ENCODE data around the gene WDR41. TPM values are rescaled to one million over a fixed set of nuclear protein-coding genes. Genes with fewer than 3 reads are reported as not detected.
A peak's percentile ranks its signal among the peaks of the same experiment; 100 is the strongest.

WDR41 gene
- total RNA-seq, 1 experiment from 2014 or later, result 54.1 TPM

DNA sequence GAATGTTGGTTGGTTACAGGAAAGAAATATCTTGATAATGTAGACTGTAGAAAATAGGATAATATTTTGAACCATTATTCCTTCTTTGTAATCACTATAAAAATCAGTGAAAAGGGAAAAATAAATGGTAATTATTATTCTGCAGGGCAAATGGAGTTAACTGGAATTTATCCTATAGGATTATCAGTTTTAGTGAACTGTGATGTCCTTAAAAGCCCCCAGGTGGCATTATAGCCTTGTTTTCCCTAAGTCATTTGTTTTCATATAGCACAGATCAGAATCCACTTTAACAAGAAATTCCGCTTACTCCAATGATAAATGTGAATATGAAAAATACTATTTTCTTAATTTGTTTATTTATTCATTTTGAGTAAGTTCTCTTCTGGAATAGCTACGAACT lies 26.2 kb upstream of the WDR41 start:
- Histone ChIP-seq H3K27me3 (ENCODE audit: insufficient read depth, low read length) (no peaks in the 10 kb centered on the region), H3K9me2 (ENCODE audit: insufficient read depth) (no peaks in the 10 kb centered on the region), H2AFZ (ENCODE audit: low read depth, low read length, poor library complexity, severe bottlenecking) (no peak overlapping the region), H3K36me3 (ENCODE audit: control insufficient read depth in 1 of 2, insufficient read depth in 2 of 2, low read length in 2 of 2) (no peaks in the 10 kb centered on the region), H3K4me3 (replicated peaks in 1 of 2; ENCODE audit: low read depth in 1 of 2, low read length in 2 of 2) (no peak overlapping the region), H3K4me2 (ENCODE audit: low read length) (no peak overlapping the region), H3K4me1 (ENCODE audit: control insufficient read depth in 1 of 2, insufficient read depth in 2 of 2, low read length in 2 of 2) (no peaks in the 10 kb centered on the region), H3K9ac (ENCODE audit: low read length) (no peak overlapping the region), H3K27ac (ENCODE audit: low read depth, low read length) (no peak overlapping the region), H3K79me2 (ENCODE audit: insufficient read depth, low read length) (no peaks in the 10 kb centered on the region), H3K9me3 (ENCODE audit: control insufficient read depth in 1 of 2, insufficient read depth in 1 of 2, low read depth in 1 of 2, low read length in 2 of 2) (no peaks in the 10 kb centered on the region), H4K20me1 (ENCODE audit: insufficient read depth) (no peaks in the 10 kb centered on the region)
- no TSS peak for BruUV-seq (replicated peaks)
- ATAC-seq, result peak; percentile 68
- TF ChIP-seq RAD21 (IDR thresholded peaks at IDR 0.05; ENCODE audit: low read depth), result peak; percentile 60
- no peak for TF ChIP-seq TCF7L2 (IDR thresholded peaks at IDR 0.05; ENCODE audit: borderline replicate concordance, extremely low read depth, insufficient read depth, insufficient read length)
- peak; percentile 34 to 51 (median 40); a peak in 5 of 6 replicates for TF ChIP-seq CTCF (IDR thresholded peaks at IDR 0.05 in 2 of 3, conservative IDR thresholded peaks at IDR 0.05 in 1 of 3; ENCODE audit: borderline replicate concordance in 1 of 3, insufficient read depth in 1 of 3, low read depth in 2 of 3, low read length in 2 of 3)
- DNase-seq (ENCODE audit: low read depth, low spot score), result peak; percentile 23
- intact Hi-C loops (cut with micrococcal nuclease), result no loop called here
- RAD21 ChIA-PET (ENCODE audit: low non-redundant PET in 1 of 2, low total read pairs in 2 of 2, uncharacterized antibody in 2 of 2, unreplicated experiment in 2 of 2), result no interaction called here
- CTCF ChIA-PET, result interaction anchor here (2.2 kb wide), 1 partner anchor 26 kb away, joined by 7 read pairs; the partner anchor contains the start of gene WDR41
- POLR2A ChIA-PET, result no interaction called here

DNA sequence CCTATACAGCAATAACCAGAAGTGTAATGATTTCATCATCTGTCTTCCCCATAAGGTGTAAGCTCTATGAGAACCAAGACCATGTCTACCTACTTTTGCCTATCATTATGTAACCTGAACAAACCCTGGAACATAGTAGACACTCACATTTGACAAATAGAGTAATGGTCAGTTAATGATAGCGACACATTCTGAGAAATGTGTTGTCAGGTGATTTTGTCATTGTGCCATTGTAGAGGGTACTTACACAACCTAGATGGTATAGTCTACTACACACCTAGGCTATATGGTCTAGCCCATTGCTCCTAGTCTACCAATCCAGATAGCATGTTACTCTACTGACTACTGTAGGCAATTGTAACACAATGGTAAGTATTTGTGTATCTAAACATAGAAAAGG lies 22.3 kb upstream of the WDR41 start:
- no peaks in the 10 kb centered on the region for H3K4me1 ChIP-seq (ENCODE audit: control insufficient read depth in 1 of 2, insufficient read depth in 2 of 2, low read length in 2 of 2)
- H4K20me1 ChIP-seq (ENCODE audit: insufficient read depth), result no peaks in the 10 kb centered on the region
- H3K36me3 ChIP-seq (ENCODE audit: control insufficient read depth in 1 of 2, insufficient read depth in 2 of 2, low read length in 2 of 2), result no peaks in the 10 kb centered on the region
- no TSS peak for BruUV-seq (replicated peaks)
- POLR2A ChIA-PET, result no interaction called here
- RAD21 ChIA-PET (ENCODE audit: low non-redundant PET in 1 of 2, low total read pairs in 2 of 2, uncharacterized antibody in 2 of 2, unreplicated experiment in 2 of 2), result no interaction called here
- no peaks in the 10 kb centered on the region for H3K79me2 ChIP-seq (ENCODE audit: insufficient read depth, low read length)
- no peak overlapping the region for H3K27ac ChIP-seq (ENCODE audit: low read depth, low read length)
- CTCF ChIA-PET, result interaction anchor here (1.3 kb wide), 1 partner anchor 22 kb away, joined by 3 read pairs; the partner anchor contains the start of gene WDR41
- DNase-seq (ENCODE audit: low read depth, low spot score), result no peak
- intact Hi-C loops (cut with micrococcal nuclease), result no loop called here
- no peaks in the 10 kb centered on the region for H3K9me2 ChIP-seq (ENCODE audit: insufficient read depth)
- ATAC-seq, result no peak
- no peak overlapping the region for H3K9ac ChIP-seq (ENCODE audit: low read length)
- H3K9me3 ChIP-seq (ENCODE audit: control insufficient read depth in 1 of 2, insufficient read depth in 1 of 2, low read depth in 1 of 2, low read length in 2 of 2), result no peaks in the 10 kb centered on the region
- no peak overlapping the region for H3K4me3 ChIP-seq (replicated peaks in 1 of 2; ENCODE audit: low read depth in 1 of 2, low read length in 2 of 2)
- H3K4me2 ChIP-seq (ENCODE audit: low read length), result no peak overlapping the region
- H2AFZ ChIP-seq (ENCODE audit: low read depth, low read length, poor library complexity, severe bottlenecking), result no peak overlapping the region
- H3K27me3 ChIP-seq (ENCODE audit: insufficient read depth, low read length), result no peaks in the 10 kb centered on the region
- no peak for TF ChIP-seq ZBTB33 (IDR thresholded peaks at IDR 0.05; ENCODE audit: extremely low read depth, insufficient replicate concordance, low read length)
- no peak for TF ChIP-seq SRF (IDR thresholded peaks at IDR 0.05; ENCODE audit: low read depth)
- no peak for TF ChIP-seq ZFX (IDR thresholded peaks at IDR 0.05)
- no peak for TF ChIP-seq CEBPB (IDR thresholded peaks at IDR 0.05; ENCODE audit: low read depth)
- no peak for TF ChIP-seq EGR1 (IDR thresholded peaks at IDR 0.05; ENCODE audit: low read depth)
- no peak for TF ChIP-seq ELF1 (IDR thresholded peaks at IDR 0.05; ENCODE audit: borderline replicate concordance, low read depth)
- no peak for TF ChIP-seq SIN3A (IDR thresholded peaks at IDR 0.05; ENCODE audit: low read depth)
- no peak for TF ChIP-seq JUND (IDR thresholded peaks at IDR 0.05)
- no peak for TF ChIP-seq EZH2phosphoT487 (IDR thresholded peaks at IDR 0.05; ENCODE audit: borderline replicate concordance)
- TF ChIP-seq POLR2AphosphoS5 (IDR thresholded peaks at IDR 0.05; ENCODE audit: low read depth, low read length), result no peak
- TF ChIP-seq SP1 (IDR thresholded peaks at IDR 0.05; ENCODE audit: low read depth), result no peak
- no peak for TF ChIP-seq YY1 (IDR thresholded peaks at IDR 0.05; ENCODE audit: extremely low read depth, insufficient replicate concordance, low read depth, low read length)
- no peak for TF ChIP-seq RAD21 (IDR thresholded peaks at IDR 0.05; ENCODE audit: low read depth)
- TF ChIP-seq EZH2 (IDR thresholded peaks at IDR 0.05), result no peak

All from HCT116 (cell line).